ENCODE data around the gene DNAJC24.

The DNAJC24 gene

GRCh38 chr11:31417357-31417756 is 47.7 kb downstream of the DNAJC24 start:
- Histone ChIP-seq H3K79me2 (ENCODE audit: control insufficient read depth, insufficient read depth, low read length) (no peaks in the 10 kb centered on the region), H2BK120ac (ENCODE audit: low read depth, low read length) (no peak overlapping the region), H3K79me1 (ENCODE audit: low read length) (no peaks in the 10 kb centered on the region), H4K5ac (ENCODE audit: low read length) (no peak overlapping the region), H4K8ac (ENCODE audit: low read depth, low read length) (no peak overlapping the region), H3K56ac (ENCODE audit: low read length) (no peak overlapping the region), H2BK15ac (replicated peaks; ENCODE audit: low read depth) (no peak overlapping the region), H2AK5ac (ENCODE audit: low read length) (no peak overlapping the region), H3K18ac (ENCODE audit: low read length) (no peak overlapping the region), H3K23ac (ENCODE audit: low read length) (no peak overlapping the region), H3K36me3 (ENCODE audit: control insufficient read depth, insufficient read depth, low read length) (no peaks in the 10 kb centered on the region), H3K27me3 (ENCODE audit: insufficient read depth, low read length, poor library complexity) (no peaks in the 10 kb centered on the region), H2BK5ac (ENCODE audit: low read length) (no peak overlapping the region), H3K4me1 (ENCODE audit: control insufficient read depth, low read depth, low read length) (peaks cover 1% of the 10 kb centered on the region), H3K4me3 (ENCODE audit: low read length) (no peak overlapping the region), H3K9ac (ENCODE audit: low read length) (no peak overlapping the region), H3K27ac (ENCODE audit: low read depth, low read length) (no peak overlapping the region), H3K4me2 (ENCODE audit: low read length) (no peak overlapping the region), H3K4ac (ENCODE audit: low read depth, low read length) (no peak overlapping the region)
- DNase-seq: no peak
- no CpG with 5 or more reads among the region's 1 CpG for WGBS (ENCODE audit: extremely low coverage, insufficient coverage, low lambda C conversion rate)

- no peak overlapping the region for H3K23ac ChIP-seq (ENCODE audit: low read length)
- no peak overlapping the region for H3K9ac ChIP-seq (ENCODE audit: low read length)
- DNase-seq: no peak
- no peak overlapping the region for H3K4me3 ChIP-seq (ENCODE audit: low read length)
- no CpG with 5 or more reads among the region's 2 CpGs for WGBS (ENCODE audit: extremely low coverage, insufficient coverage, low lambda C conversion rate)
- peaks cover 1% of the 10 kb centered on the region for H3K4me1 ChIP-seq (ENCODE audit: control insufficient read depth, low read depth, low read length)
- no peak overlapping the region for H4K5ac ChIP-seq (ENCODE audit: low read length)
- no peak overlapping the region for H2BK5ac ChIP-seq (ENCODE audit: low read length)
- H4K8ac ChIP-seq (ENCODE audit: low read depth, low read length): no peak overlapping the region
- H2BK15ac ChIP-seq (replicated peaks; ENCODE audit: low read depth): no peak overlapping the region
- no peak overlapping the region for H2AK5ac ChIP-seq (ENCODE audit: low read length)
- no peaks in the 10 kb centered on the region for H3K79me2 ChIP-seq (ENCODE audit: control insufficient read depth, insufficient read depth, low read length)
- no peak overlapping the region for H3K56ac ChIP-seq (ENCODE audit: low read length)
- no peaks in the 10 kb centered on the region for H3K27me3 ChIP-seq (ENCODE audit: insufficient read depth, low read length, poor library complexity)
- no peak overlapping the region for H3K4ac ChIP-seq (ENCODE audit: low read depth, low read length)
- no peak overlapping the region for H3K4me2 ChIP-seq (ENCODE audit: low read length)
- no peak overlapping the region for H3K27ac ChIP-seq (ENCODE audit: low read depth, low read length)
- H3K79me1 ChIP-seq (ENCODE audit: low read length): no peaks in the 10 kb centered on the region
- H2BK120ac ChIP-seq (ENCODE audit: low read depth, low read length): no peak overlapping the region
- no peak overlapping the region for H3K18ac ChIP-seq (ENCODE audit: low read length)
- no peaks in the 10 kb centered on the region for H3K36me3 ChIP-seq (ENCODE audit: control insufficient read depth, insufficient read depth, low read length)
These were observed 48.2 kb downstream of the DNAJC24 start for GRCh38 chr11:31417816-31418215.

GRCh38 chr11:31419138-31419537 is 49.5 kb downstream of the DNAJC24 start:
- no CpG with 5 or more reads among the region's 3 CpGs for WGBS (ENCODE audit: extremely low coverage, insufficient coverage, low lambda C conversion rate)
- Histone ChIP-seq H3K27me3 (ENCODE audit: insufficient read depth, low read length, poor library complexity) (no peaks in the 10 kb centered on the region), H3K23ac (ENCODE audit: low read length) (no peak overlapping the region), H3K9ac (ENCODE audit: low read length) (no peak overlapping the region), H3K79me2 (ENCODE audit: control insufficient read depth, insufficient read depth, low read length) (no peaks in the 10 kb centered on the region), H3K4me2 (ENCODE audit: low read length) (no peak overlapping the region), H2BK120ac (ENCODE audit: low read depth, low read length) (no peak overlapping the region), H2BK15ac (replicated peaks; ENCODE audit: low read depth) (no peak overlapping the region), H2AK5ac (ENCODE audit: low read length) (no peak overlapping the region), H3K27ac (ENCODE audit: low read depth, low read length) (no peak overlapping the region), H3K36me3 (ENCODE audit: control insufficient read depth, insufficient read depth, low read length) (no peaks in the 10 kb centered on the region), H4K5ac (ENCODE audit: low read length) (no peak overlapping the region), H3K4me1 (ENCODE audit: control insufficient read depth, low read depth, low read length) (peaks cover 1% of the 10 kb centered on the region), H3K18ac (ENCODE audit: low read length) (no peak overlapping the region), H4K8ac (ENCODE audit: low read depth, low read length) (no peak overlapping the region), H2BK5ac (ENCODE audit: low read length) (no peak overlapping the region), H3K56ac (ENCODE audit: low read length) (no peak overlapping the region), H3K4ac (ENCODE audit: low read depth, low read length) (no peak overlapping the region), H3K4me3 (ENCODE audit: low read length) (no peak overlapping the region), H3K79me1 (ENCODE audit: low read length) (no peaks in the 10 kb centered on the region)
- no peak for DNase-seq

- H3K18ac ChIP-seq (ENCODE audit: low read length): no peak overlapping the region
- H3K27ac ChIP-seq (ENCODE audit: low read depth, low read length): no peak overlapping the region
- no peak overlapping the region for H3K4ac ChIP-seq (ENCODE audit: low read depth, low read length)
- H2BK120ac ChIP-seq (ENCODE audit: low read depth, low read length): no peak overlapping the region
- no peak overlapping the region for H2AK5ac ChIP-seq (ENCODE audit: low read length)
- no peak overlapping the region for H3K4me2 ChIP-seq (ENCODE audit: low read length)
- H3K9ac ChIP-seq (ENCODE audit: low read length): no peak overlapping the region
- no peak overlapping the region for H4K5ac ChIP-seq (ENCODE audit: low read length)
- no peak overlapping the region for H3K23ac ChIP-seq (ENCODE audit: low read length)
- no peak overlapping the region for H2BK5ac ChIP-seq (ENCODE audit: low read length)
- no peaks in the 10 kb centered on the region for H3K79me2 ChIP-seq (ENCODE audit: control insufficient read depth, insufficient read depth, low read length)
- WGBS (ENCODE audit: extremely low coverage, insufficient coverage, low lambda C conversion rate): no CpG with 5 or more reads among the region's 1 CpG
- H4K8ac ChIP-seq (ENCODE audit: low read depth, low read length): no peak overlapping the region
- no peak overlapping the region for H3K4me3 ChIP-seq (ENCODE audit: low read length)
- DNase-seq: no peak
- H2BK15ac ChIP-seq (replicated peaks; ENCODE audit: low read depth): no peak overlapping the region
- H3K36me3 ChIP-seq (ENCODE audit: control insufficient read depth, insufficient read depth, low read length): no peaks in the 10 kb centered on the region
- no peaks in the 10 kb centered on the region for H3K27me3 ChIP-seq (ENCODE audit: insufficient read depth, low read length, poor library complexity)
- no peaks in the 10 kb centered on the region for H3K79me1 ChIP-seq (ENCODE audit: low read length)
- H3K56ac ChIP-seq (ENCODE audit: low read length): no peak overlapping the region
- H3K4me1 ChIP-seq (ENCODE audit: control insufficient read depth, low read depth, low read length): peaks cover 1% of the 10 kb centered on the region
These were observed 50.0 kb downstream of the DNAJC24 start for GRCh38 chr11:31419669-31420068.

- H3K4ac ChIP-seq (ENCODE audit: low read depth, low read length): no peak overlapping the region
- peaks cover 1% of the 10 kb centered on the region for H3K4me1 ChIP-seq (ENCODE audit: control insufficient read depth, low read depth, low read length)
- no peak overlapping the region for H2BK15ac ChIP-seq (replicated peaks; ENCODE audit: low read depth)
- H3K23ac ChIP-seq (ENCODE audit: low read length): no peak overlapping the region
- no peak overlapping the region for H3K4me3 ChIP-seq (ENCODE audit: low read length)
- no CpG with 5 or more reads among the region's 2 CpGs for whole genome bisulfite sequencing (ENCODE audit: extremely low coverage, insufficient coverage, low lambda C conversion rate)
- no peaks in the 10 kb centered on the region for H3K79me2 ChIP-seq (ENCODE audit: control insufficient read depth, insufficient read depth, low read length)
- no peak overlapping the region for H4K5ac ChIP-seq (ENCODE audit: low read length)
- H3K27ac ChIP-seq (ENCODE audit: low read depth, low read length): no peak overlapping the region
- H2AK5ac ChIP-seq (ENCODE audit: low read length): no peak overlapping the region
- no peak overlapping the region for H2BK5ac ChIP-seq (ENCODE audit: low read length)
- H3K9ac ChIP-seq (ENCODE audit: low read length): no peak overlapping the region
- H3K18ac ChIP-seq (ENCODE audit: low read length): no peak overlapping the region
- no peak overlapping the region for H3K56ac ChIP-seq (ENCODE audit: low read length)
- no peak overlapping the region for H3K4me2 ChIP-seq (ENCODE audit: low read length)
- H3K79me1 ChIP-seq (ENCODE audit: low read length): no peaks in the 10 kb centered on the region
- no peak overlapping the region for H4K8ac ChIP-seq (ENCODE audit: low read depth, low read length)
- no peaks in the 10 kb centered on the region for H3K36me3 ChIP-seq (ENCODE audit: control insufficient read depth, insufficient read depth, low read length)
- no peaks in the 10 kb centered on the region for H3K27me3 ChIP-seq (ENCODE audit: insufficient read depth, low read length, poor library complexity)
- H2BK120ac ChIP-seq (ENCODE audit: low read depth, low read length): no peak overlapping the region
- DNase-seq: no peak
These were observed 52.2 kb downstream of the DNAJC24 start for GRCh38 chr11:31421820-31422219.

- no peak overlapping the region for H2BK120ac ChIP-seq (ENCODE audit: low read depth, low read length)
- no peak for DNase-seq
- no peak overlapping the region for H3K4me2 ChIP-seq (ENCODE audit: low read length)
- no peak overlapping the region for H3K4ac ChIP-seq (ENCODE audit: low read depth, low read length)
- H3K18ac ChIP-seq (ENCODE audit: low read length): no peak overlapping the region
- H2AK5ac ChIP-seq (ENCODE audit: low read length): no peak overlapping the region
- H3K9ac ChIP-seq (ENCODE audit: low read length): no peak overlapping the region
- H3K4me3 ChIP-seq (ENCODE audit: low read length): no peak overlapping the region
- no CpG with 5 or more reads among the region's 1 CpG for WGBS (ENCODE audit: extremely low coverage, insufficient coverage, low lambda C conversion rate)
- no peaks in the 10 kb centered on the region for H3K79me1 ChIP-seq (ENCODE audit: low read length)
- H4K5ac ChIP-seq (ENCODE audit: low read length): no peak overlapping the region
- H3K4me1 ChIP-seq (ENCODE audit: control insufficient read depth, low read depth, low read length): no peaks in the 10 kb centered on the region
- no peak overlapping the region for H3K27ac ChIP-seq (ENCODE audit: low read depth, low read length)
- H2BK5ac ChIP-seq (ENCODE audit: low read length): no peak overlapping the region
- no peaks in the 10 kb centered on the region for H3K79me2 ChIP-seq (ENCODE audit: control insufficient read depth, insufficient read depth, low read length)
- H3K56ac ChIP-seq (ENCODE audit: low read length): no peak overlapping the region
- H4K8ac ChIP-seq (ENCODE audit: low read depth, low read length): no peak overlapping the region
- H3K27me3 ChIP-seq (ENCODE audit: insufficient read depth, low read length, poor library complexity): no peaks in the 10 kb centered on the region
- no peaks in the 10 kb centered on the region for H3K36me3 ChIP-seq (ENCODE audit: control insufficient read depth, insufficient read depth, low read length)
- no peak overlapping the region for H2BK15ac ChIP-seq (replicated peaks; ENCODE audit: low read depth)
- H3K23ac ChIP-seq (ENCODE audit: low read length): no peak overlapping the region
These were observed 53.0 kb downstream of the DNAJC24 start for GRCh38 chr11:31422703-31423102.
